GM21515 (cell line): ENCODE data around the gene NDUFV1.

Source experiments
- ATAC-seq: cut with Tn5 transposase; IDR thresholded peaks from one replicate; pipeline ENCODE4 v1.9.1; 2021; ENCODE audit not compliant: unreplicated experiment

The NDUFV1 gene

GRCh38 chr11:67639438-67639859 is 32.7 kb downstream of the NDUFV1 start, which contains the start of gene TBX10:
TSS of gene TBX10 (minus strand) at chr11:67639763. CDS start at chr11:67639472, 291 bp downstream.
- no peak for ATAC-seq

DNA sequence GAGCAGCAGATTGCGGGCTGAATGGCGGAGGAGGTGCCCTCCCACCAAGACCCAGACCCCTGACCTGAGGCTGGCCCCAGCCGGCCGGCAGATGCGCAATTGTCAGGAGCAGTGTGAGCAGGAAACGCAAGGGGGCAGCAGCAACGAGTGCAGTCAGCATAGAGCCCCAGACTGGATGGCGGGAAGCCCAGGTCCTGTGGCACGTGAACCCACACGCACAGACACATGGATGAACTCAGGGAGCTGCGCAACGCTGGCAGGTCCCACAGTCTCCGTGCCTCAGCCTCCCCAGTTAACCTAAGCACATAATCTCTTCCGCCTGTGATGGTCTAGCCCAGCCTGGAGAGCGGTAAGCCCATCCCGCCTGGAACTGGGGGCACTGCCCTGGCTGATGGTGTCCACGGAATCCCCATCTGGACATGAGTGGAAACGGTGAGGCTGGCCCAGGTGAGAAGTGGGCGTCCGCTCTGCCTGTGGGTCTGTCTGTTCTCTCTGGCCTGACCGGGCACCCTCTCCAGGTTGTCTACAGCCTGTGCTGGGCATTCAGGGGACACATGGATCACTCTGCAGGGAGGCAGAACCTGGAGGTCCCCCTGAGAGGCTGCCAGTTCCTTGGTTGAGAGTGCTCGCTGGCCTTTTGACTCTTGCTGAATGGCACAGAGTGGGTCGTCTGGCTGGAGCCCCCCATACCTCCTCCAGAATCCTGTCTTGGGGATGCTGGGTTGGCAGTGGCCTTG is 33.5 kb downstream of the NDUFV1 start:
- ATAC-seq, result no peak

GRCh38 chr11:67640758-67641337 is 34.1 kb downstream of the NDUFV1 start:
- ATAC-seq, result no peak

DNA sequence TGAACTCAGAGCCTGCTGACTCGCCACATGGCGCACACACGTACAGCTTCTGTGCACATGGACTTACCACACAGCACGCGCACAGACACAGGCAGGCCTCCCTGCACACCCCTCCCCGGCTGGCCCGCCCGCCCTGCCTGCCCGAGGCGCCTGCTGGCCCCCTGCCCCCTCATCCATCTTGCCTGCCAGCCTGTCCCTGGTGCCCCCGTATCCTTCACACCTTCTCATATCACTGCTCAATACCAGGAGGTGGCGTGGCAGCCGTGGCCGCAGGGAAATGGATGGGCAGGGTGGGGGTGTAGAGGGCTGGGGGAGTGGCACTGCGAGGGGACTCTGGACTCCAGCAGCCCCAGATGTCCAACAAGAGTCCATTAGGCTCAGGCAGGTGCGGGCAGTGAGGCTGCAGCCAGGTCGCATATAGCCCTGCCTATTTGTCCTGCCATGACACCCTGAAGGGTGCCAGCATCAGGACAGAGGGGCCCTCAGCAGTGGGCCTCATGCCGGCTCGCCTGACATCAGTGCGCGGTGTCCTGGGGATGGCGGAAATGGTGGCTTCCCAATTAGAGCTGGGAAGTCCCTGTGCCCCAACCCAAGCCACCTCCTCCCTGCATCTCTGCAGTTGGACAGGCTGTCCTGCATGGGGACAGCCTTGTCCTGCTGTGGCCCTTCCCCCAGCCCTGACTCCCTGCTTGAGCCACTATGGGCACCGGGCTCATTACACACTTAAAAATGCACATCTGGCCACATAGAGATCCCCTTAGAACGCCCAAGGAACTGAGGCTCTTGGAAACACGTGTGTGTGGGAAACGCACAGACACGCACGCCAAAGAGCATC is 34.8 kb downstream of the NDUFV1 start:
- no peak for ATAC-seq

- no peak for ATAC-seq
Measured at GRCh38 chr11:67642173-67643120, 35.7 kb downstream of the NDUFV1 start.

GRCh38 chr11:67644042-67644441 is 37.3 kb downstream of the NDUFV1 start:
- ATAC-seq, result no peak

DNA sequence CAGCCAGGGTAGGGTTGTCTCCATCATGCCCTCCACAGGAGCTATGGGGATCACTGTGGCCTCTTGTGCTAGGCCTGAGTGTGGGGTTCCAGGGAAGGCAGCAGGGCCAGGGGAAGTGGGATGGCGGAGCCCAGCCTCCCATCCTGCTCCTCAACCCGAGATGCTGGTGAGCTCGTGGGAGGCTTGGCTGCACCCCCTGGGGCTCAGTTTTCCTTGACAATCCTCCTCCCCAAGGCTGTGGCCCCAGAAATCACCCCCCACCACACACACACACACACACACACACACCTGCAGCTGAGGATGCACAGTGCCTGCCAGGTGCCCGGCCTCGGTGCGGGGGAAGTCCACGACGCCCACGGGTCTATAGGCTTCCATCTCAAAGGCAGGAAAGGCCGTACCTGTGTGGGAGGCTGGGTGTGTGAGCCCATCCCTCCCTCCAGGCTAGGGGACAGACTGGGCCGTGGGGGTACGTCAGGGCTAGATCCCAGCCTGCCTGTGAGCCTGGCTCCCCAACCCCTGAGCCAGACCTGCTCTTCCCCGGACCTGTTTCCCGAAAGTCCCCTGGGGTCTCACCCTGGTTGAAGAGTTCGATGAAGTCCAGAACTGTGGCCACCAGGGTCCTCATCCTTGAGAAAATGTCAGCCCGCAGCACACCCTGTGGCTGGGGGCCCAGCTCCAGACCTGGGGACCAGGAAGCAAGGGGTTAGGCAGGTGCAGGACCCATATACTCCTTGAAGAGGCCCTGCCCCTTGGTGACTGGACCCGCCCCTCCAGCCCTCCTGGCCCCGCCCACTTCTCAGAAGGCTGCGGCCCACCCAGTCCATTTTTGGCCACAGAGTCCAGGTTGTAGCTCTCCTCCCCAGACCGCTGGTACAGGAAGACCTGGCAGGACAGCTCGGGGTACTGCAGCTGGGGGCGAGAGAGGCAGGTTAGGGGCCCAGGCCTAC is 38.0 kb downstream of the NDUFV1 start:
- ATAC-seq, result no peak

GRCh38 chr11:67645521-67646461 is 39.1 kb downstream of the NDUFV1 start:
- no peak for ATAC-seq

DNA sequence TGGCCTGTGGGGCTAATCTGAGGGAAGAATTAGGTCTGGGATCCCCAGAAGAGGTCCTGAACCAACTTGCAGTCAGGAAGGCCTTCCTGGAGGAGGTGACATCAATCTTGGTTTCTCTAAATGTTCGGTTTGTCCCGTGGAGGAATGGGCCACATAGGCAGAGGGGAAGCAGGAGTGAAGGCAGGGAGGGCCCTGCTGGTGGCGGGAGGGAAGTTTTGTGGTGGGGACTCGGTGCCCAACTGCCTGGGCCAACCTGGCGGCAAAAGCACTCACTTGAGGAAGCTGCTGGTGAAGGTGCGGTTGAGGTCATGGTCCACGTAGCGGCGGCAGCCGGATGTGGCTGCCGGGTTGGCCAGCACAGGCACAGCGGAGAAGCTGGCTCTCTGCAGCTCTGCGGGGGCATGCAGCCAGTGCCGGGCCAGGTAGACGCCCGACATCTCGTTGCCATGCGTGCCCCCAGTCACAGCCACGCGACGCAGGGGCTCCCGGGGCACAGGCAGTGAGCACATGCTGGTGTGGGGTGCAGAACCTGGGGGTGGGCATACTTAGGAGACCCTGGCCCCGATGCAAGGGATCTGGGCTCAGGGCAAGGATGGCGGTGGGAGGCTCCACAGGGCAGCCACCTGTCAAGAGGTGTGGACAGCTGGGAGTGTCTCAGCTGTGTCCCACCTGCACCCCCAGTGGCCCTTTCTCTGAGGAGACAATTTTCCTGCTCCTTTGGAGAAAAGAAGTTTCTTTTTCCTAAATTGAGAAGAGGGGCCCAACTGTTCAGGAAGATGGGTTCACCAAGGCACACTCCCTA is 40.0 kb downstream of the NDUFV1 start:
- no peak for ATAC-seq

- ATAC-seq, result no peak
Measured at GRCh38 chr11:67647471-67647870, 40.7 kb downstream of the NDUFV1 start.

- ATAC-seq, result no peak
Measured at GRCh38 chr11:67648140-67648795, 41.5 kb downstream of the NDUFV1 start.

GRCh38 chr11:67648796-67649613 is 42.3 kb downstream of the NDUFV1 start:
- ATAC-seq, result no peak

GRCh38 chr11:67649634-67650510 is 43.1 kb downstream of the NDUFV1 start:
- ATAC-seq, result no peak

GRCh38 chr11:67651976-67652781 is 45.4 kb downstream of the NDUFV1 start:
- no peak for ATAC-seq
